ENCODE data around the gene UBAC1.
A peak's percentile ranks its signal among the peaks of the same experiment; 100 is the strongest.
"Not testable (repeated sequence)": the region's sequence is repeated elsewhere in the genome, so short reads cannot be mapped to it uniquely, and the experiment has no call there.

UBAC1 gene

DNA sequence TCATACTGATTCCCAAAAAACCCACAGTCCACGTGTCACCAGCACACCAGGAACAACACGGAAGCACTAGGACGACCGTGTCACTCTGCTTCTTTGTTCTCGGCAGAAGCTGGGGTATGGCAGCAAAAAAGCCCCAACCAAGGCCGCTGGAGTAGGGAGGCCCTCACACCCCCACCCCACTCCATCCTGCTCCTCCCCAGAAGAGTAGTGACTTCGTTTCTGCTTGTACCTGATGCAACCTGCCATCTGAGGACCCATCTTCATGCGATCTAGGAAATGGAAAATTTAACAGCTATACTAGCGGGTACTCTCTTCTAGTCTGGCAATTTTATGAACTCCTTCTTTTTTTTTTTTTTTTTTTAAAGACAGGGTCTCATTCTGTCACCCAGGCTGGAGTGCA is 3.7 kb downstream of the UBAC1 start:
- DNase-seq, result no peak

DNA sequence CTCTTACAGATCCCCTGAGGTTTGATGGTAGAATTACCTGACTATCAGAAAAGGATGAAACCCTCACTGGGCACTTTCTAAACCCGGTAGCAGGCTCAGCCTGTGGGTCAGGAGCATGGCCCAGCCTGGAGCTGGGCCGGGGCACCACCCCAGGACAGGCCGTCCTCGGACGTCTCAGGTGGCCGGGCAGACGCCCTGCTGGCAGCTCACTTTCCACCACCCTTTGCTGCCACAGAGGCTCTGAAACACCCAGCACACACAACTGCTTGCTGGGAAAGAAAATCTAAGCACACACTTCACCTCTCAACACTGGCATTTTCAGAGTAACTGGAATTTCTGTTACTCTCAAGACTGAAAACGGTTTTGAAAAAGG is 4.4 kb downstream of the UBAC1 start:
- no peak for DNase-seq

DNA sequence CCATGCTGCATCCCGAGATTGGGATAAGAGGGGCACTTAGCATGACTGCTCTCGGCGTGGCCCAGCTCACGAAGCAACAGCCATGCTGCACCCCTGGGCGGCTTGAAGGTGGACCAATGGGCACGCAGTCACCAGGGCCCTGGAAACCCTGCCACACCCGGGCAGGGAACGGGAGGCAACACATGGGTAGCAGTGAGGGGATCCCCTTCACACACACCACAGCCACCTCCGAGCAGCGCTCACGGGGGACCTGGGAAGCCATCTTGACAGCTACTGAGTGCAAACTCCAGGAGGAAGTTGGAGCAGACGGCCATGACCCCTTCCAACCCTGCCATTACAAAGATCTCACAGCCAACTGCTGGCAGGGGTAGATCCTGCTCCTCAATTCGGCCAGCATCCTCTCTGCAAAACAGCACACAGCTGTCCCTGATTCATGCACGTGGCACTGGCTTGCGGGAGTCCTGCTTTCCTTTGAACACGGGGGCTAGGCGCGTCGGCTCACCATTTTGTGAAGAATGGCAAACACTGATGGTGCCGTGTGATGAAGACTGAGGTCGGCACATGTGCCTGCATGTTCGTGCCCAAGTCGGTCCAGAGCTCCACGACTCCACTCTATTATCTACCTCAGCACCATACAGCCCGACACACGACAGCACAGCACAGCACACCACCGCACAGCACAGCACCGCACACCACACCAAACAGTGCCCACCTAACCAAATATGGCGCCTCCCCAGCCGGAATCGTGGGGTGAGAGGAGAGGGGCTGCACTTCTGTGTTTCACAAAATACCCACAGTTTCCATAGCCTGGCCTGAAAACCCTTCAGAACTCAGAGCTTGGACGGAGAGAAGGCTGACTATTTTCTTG is 5.0 kb downstream of the UBAC1 start:
- no peak for DNase-seq

DNA sequence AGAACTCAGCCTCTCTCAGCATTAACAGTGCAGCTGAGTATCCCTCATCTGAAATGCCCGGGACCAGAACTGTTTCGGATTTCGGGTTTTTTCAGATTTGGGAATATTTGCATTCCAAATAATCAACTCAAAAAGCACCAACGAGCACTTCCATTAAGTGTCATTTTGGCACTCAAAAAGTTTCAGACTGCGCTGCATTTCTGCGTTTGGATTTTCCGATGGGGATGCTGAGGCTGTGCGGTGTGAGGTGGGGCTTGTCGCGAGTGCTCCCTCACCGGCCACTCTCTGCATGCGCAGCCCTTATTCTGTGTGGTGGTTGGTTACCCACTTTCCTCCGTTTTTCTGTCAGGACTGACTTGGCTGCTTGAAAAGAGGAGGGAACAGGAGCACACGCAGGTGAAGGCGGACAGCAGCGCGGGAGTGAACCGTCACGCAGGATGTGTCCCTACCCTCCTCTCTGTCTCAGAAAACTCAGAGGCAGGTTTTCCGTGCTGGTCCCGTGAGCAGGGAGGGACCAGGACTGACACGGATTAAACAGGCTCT is 8.4 kb downstream of the UBAC1 start:
- DNase-seq, result no peak

DNA sequence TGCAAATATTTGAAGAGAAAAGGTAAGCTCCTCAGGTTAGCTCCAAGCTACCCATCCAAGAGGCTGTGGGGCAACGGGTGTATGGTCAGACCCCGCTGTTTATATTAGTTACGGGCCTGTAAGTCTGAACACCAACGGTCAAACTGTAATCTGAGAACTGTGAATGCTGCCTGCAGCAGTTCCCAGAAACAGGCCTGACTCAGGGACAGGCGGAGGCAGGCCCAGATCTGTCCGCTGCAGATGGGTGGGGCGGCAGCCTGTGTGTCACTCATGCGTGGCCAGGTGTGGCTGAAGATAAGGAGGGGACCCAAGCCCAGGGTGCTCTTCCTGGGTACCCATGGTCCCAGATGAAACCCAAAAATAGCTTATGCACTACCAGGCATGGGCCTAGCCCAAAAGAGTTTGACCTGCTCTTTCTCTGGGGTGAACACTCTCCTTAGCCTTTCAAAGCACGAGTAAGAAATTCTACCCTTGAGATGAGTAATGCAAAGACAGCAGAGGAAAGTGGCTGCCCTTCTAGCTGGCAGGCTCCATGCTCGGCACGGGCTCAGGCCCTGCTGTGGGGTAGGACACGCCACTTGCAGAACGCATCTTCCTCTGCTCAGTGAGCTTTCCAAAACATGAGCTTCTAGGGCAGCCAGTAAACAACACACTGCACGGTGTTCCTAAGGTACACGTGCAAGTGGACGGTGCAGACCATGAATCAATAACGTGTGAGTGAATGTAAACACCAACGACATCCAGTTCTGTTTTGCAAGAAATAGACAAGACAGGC is 9.1 kb downstream of the UBAC1 start:
- DNase-seq, result peak; percentile 64

DNA sequence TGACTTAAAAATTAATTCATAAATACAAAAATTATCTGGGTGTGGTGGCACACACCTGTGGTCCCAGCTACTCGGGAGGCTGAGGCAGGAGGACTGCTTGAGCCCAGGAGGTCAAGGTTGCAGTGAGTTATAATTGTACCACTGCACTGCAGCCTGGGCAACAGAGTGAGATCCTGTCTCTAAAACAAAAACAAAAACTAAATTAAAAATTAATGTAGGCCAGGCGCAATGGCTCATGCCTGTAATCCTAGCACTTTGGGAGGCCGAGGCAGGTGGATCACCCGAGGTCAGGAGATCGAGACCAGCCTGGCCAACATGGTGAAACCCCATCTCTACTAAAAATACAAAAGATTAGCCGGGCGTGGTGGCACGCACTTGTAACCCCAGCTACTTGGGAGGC is 9.9 kb downstream of the UBAC1 start:
- not testable (repeated sequence) for DNase-seq

DNA sequence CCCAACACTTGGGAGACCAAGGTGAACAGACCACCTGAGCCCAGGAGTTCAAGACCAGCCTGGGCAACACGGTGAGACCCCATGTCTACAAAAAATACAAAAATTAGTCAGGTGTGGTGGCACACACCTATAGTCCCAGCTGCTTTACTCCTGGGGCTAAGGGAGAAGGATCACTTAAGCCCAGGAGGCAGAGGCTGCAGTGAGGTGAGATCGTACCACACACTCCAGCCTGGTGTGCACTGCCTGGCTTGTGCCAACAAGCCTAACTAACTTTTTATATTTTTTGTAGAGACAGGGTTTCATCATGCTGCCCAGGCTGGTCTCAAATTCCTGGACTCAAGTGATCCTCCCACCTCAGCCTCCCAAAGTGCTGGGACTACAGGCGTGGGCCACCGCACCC is 10.3 kb downstream of the UBAC1 start:
- not testable (repeated sequence) for DNase-seq

DNA sequence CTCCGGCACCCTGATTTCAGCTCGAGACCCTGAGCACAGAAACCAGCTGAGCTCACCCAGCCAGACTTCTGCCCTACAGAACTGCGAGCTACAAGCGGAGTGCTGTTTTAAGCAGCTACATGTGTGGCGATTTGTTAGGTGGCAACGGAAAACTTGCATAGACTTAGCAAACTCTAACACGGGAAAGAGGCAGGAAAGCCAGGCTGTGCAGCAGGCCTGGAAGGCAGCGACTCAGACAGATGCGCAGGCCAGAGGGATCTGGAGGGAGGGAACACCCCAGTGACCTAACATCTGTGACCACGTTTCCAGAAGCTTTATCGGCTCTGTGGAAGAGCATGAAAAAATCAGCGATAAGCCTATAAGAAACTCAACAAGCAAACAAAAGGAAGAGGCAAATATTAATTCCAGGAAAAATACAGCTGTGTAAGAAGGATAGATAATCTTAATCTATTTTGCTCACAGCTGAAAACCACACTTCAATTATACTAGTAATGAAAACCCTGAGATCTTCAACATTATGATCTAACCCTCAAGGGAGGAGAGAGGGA is 11.0 kb downstream of the UBAC1 start:
- no peak for DNase-seq

DNA sequence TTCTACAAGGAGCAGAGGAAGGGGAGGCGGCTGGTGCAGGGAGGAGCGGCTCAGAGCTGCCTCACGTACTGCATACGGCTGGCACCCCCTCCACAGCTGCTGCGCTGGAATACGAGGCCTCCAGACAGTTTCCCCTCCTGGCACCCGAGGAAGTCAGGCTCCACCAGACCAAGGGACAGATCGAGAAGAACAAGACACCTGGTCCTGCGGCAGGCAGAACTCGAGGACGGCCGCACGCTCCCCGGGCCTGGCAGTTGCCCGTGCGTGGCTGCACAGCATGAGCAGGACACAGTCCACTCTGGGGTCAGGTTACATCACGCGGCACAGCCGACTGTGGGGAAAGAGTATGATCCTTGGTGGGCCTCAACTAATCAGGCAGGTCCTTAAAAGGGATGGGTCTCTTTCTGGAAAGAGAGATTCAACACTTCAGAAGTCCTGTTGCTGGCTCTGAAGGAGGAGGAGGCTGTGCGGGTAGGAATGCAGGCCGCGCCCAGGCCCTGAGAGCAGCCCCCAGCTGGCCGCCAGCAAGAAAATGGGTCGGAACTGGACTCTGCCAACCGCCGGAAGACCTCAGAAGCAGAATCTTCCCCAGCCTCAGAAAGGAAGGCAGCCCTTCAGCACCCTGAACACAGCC is 11.6 kb downstream of the UBAC1 start:
- no peak for DNase-seq

DNA sequence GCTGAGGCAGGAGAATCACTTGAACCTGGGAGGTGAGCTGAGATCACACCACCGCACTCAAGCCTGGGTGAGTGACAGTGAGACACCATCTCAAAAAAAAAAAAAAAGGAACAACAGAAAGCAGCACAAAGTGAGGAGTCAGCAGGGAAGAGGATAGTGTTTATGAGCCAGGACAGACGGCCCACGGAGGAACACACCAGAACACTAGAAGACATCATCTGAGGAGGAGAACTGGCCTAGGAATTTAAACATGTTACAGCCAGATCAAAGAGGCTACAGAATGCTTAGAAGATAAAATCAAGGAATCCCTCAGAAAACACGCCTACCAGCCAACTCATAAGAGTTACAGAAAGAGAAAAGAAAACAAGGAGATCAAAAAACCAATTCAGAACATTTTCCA is 12.2 kb downstream of the UBAC1 start:
- DNase-seq, result no peak

DNA sequence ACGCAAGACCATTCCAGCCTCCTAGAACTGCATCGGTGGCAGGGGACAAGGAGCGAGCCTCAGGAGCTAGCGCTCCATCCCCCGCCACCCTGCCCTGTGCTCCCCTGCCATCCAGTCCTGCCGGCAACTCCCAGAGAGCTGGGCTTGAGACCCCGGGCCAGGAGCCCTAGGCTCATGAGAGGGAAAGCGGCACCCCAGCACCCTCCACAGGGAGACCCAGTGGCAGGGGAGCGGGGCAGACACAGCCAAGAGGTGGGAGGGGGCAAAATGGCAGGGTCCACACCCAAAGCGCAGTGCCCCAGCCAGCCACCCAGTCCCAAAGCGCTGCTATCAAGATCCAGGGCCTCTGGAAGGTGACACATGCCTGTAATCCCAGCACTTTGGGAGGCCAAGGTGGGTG is 12.7 kb downstream of the UBAC1 start:
- no peak for DNase-seq

DNA sequence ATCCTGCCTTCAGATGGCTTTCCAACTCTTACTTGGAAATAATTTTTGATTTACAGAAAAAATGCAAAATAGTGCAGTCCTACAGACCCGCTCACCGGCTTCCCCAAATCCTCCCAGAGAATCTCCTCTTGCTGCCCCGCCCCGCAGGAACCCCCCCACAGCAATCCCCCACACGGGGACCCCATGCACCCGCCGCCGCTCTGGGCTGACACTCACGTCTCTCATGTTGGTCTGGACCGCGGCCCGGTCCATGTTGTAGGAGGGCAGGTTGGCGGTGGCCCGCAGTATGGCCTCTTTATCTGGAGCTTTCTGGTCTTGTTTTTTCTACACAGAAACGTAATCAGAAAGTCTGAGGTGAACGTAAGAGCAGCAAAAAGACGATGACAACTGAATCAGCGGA is 13.6 kb downstream of the UBAC1 start:
- no peak for DNase-seq

DNA sequence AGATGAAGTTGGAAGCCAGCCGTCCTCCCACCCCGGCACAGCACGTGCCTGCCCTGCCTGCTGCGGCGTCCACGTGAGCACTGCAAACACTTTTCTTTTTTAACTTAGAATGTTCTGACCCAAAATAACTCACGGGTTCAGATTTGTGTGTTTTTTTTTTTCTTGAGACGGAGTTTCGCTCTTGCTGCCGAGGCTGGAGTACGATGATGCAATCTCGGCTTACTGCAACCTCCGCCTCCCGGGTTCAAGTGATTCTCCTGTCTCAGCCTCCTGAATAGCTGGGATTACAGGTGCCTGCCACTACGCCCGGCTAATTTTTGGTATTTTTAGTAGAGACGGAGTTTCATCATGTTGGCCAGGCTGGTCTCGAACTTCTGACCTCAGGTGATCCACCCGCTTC is 14.1 kb downstream of the UBAC1 start:
- not testable (repeated sequence) for DNase-seq

DNA sequence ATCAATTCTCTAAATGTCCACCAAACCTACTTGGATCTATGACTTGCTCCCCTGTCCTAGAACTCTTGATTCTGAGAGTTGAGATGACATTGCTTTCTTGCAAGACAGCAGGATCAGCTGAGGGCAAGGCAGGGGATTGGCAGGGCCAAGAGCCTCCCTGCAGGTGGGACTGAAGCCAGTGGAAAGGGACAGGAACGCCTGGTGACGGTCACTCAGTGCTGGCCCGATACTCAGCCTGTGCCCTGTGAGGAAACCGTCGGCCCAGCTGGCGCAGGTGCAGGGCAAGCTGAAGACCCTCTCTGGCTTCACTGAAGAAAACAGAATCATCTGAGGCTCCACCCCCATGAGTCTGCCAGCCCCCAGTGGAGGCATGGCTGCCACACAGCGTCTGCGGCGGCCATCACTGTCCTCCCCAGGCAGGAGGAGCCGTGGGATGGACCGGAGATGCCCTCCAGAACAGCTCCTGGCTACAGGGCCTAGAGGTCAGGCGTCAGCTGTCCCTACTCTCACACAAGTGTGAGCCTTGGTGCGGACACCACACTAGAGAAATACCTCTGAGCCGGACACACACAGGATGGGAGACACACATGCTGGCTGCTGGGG is 14.7 kb downstream of the UBAC1 start:
- no peak for DNase-seq

DNA sequence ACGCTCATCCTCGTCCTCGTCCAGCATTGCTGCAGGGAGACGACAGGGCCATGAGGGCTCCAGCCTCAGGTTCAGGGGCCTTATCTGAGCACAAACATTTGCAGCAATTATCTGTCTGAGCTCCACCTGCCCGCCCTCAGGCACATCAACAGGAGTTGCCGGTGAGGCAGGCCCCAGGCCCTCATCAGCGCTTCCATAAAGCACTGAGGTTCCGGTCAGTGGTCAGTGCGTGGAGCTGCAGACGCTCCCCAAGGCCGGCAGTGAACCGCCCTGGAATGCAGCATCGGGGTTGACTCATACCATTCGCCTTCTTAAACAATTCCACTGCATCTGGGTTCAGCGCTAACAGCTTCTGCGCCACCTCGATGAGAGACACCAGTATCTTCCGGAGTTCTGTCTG is 15.2 kb downstream of the UBAC1 start:
- no peak for DNase-seq

DNA sequence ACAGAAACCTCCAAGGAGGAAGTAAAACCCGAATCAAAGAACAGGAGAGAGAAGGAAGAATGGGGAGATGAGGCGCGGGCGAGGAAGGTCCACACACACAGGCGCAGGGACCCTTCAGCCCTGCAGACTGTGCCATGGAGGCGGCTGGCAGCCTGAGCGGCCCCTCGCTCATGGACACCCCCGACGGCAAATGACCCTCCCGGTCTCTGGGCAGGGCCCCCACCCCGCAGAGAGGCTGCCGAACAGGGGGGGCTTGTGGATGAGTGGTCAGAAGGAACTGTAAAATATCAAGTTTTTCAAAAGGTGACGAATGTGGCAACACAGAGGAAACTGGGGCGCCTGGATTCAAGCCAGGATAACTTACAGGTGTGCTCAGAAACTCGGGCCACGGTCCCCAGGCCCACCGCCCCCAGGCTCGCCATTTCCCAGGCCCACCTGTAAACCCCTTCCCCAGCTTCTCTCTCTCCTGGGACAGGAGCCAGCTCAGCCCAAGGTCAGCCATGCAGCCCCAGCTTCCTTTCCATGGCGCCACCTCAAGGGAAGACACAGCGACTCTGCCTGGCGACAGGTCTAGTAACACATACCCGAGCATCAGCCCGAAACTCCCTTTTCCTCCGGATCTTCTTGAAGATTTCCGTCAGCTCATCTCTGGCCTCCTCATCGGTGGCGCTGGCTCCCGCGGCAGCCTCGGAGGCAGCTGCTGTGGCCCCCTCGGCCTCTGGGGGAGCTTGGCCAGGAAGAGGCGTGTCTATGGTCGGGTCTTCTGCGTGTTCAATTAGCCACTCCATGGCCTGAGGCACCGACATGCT is 16.5 kb downstream of the UBAC1 start:
- no peak for DNase-seq

DNA sequence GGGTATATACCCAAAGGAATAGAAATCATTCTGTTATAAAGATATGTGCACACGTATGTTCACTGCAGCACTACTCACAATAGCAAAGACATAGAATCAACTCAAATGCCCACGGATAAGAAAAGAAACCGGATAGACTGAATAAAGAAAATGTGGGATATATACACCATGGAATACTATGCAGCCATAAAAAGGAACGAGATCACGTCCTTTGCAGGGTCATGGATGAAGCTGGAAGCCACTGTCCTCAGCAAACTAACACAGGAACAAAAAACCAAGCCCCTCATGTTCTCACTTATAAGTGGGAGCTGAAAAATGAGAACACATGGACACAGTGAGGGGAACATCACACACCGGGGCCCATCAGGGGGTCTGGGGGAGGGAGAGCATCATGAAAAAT is 17.6 kb downstream of the UBAC1 start:
- DNase-seq, result not testable (repeated sequence)

DNA sequence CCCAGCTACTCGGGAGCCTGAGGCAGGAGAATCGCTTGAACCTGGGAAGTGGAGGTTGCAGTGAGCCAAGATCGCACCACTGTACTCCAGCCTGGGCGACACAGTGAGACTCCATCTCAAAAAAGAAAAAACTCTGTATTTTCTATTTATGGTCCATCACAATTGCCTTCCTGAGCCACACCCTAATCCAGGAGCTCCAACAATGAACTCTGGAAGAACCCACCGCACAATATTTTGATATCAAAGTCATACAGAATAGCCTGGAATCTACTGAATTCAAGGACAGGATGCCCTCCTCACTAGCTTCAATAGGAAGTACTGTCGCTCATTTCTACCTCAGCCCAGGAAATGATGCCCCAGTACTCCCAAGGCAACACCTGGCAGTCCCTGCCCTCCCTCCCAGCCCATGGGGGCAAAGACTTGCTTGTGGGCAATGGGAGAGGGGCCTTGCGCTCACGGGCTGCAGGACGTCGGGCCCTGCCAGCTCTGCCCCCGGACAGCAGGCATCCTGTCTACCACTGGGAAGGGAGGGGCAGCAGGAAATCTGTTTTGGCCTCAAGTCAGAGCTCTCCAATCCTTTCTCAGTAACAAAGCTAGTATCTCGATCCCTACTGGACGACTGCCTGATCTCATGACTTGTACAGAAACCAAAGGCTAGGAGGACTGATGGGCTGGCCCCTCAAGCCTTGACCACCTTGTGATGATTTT is 19.7 kb downstream of the UBAC1 start:
- no peak for DNase-seq

DNA sequence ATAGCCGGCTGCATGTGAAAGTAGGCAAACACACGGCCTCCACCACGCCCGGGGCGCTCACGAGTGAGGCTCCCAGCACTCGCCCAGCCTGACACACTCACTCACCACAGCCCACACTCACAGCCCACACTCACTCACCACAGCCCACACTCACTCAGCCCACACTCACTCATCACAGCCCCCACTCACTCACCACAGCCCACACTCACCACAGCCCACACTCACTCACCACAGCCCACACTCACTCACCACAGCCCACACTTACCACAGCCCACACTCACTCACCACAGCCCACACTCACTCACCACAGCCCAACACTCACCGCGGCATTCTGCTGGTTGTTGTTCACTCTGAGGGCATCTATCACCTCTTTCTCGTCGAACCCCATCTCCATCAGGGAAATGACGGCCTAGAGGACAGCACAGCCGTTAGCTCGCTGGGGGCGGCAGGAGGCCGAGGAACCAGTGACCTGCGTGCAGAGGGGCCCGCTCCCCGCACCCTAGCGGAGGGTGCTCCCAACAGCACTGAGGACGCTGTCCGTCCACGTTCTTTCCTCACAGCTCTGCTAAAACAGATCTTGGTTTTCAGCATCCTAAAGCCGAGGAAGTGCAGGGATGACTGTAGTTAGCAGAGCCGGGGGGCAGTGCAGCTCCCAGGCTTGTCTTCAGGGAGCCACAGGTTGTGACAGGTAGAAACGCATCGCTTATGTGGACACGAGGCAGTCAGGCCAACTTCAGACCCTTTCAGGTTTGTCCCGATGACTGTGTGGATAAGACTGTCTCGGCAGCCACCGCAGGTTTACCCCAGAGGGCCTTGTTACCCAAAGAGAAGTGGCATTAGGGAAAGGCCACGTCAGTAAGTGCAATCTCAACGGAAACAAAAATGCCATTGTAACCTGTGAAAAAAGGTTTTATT is 21.6 kb downstream of the UBAC1 start:
- no peak for DNase-seq
